Measurements from ENCODE around the gene FKRP. TPM values are rescaled to one million over a fixed set of nuclear protein-coding genes. Genes with fewer than 3 reads are reported as not detected.

The FKRP gene
- total and polyA plus RNA-seq, 8 donors = 6.0 to 76.3 (median 9.7) TPM

DNA sequence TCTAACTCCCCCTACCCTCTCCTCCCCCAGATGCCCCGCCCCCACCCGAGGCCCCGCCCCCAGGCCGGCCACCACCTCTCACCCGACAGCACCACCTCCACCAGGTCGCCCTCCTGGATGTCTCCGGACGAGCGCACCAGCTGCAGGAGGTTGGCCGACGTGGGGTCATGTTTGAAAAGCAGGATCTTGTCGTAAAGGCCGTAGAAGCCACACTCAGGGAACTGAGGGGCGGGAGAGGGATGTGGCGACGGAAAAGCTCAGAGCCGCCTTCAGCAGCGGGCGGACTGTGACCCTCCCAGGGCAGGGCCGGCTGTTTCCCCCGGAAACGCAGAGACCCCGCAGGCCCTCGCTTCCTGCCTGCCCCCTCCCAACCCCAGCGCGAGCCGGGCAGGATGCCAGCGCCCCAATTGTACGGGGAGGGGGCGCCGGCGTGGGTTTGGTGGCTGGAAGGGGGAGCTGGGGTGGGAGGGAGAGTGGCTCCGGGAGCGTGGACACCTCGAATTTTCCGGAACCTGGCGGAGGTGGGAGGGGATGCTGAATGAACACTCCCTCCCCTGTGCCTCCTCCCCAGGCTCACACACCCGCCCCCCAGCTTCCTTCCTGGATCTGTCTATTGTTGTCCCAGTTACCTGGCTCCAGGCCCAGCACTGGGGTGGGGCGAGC, 31.9 kb upstream of the FKRP start:
- Histone ChIP-seq H3K4me3 (peak overlapping the region; percentile 69 to 76 (median 74)), H3K27me3 (no peaks in the 10 kb centered on the region), H3K27ac (peak overlapping the region; percentile 89 to 93 (median 92)), H3K4me1 (peaks cover 19 to 44% (median 42%) of the 10 kb centered on the region in 4 donors), H3K36me3 (peaks cover 20 to 33% (median 26%) of the 10 kb centered on the region in 4 donors), H3K9me3 (no peaks in the 10 kb centered on the region)
- peak; percentile 94 to 97 for DNase-seq
- 0 to 1% (median 1%) methylated on average over 26 to 39 of the region's 39 CpGs for WGBS, 5 donors
- TF ChIP-seq EP300 (IDR thresholded peaks at IDR 0.05) (no peak), POLR2A (IDR thresholded peaks at IDR 0.05) (no peak), POLR2AphosphoS5 (IDR thresholded peaks at IDR 0.05) (peak in 2 of 3 donors; percentile 23 to 33)
- intact Hi-C loops (cut with DNase I; ENCODE audit: low total_unique reads) = no loop called here

DNA sequence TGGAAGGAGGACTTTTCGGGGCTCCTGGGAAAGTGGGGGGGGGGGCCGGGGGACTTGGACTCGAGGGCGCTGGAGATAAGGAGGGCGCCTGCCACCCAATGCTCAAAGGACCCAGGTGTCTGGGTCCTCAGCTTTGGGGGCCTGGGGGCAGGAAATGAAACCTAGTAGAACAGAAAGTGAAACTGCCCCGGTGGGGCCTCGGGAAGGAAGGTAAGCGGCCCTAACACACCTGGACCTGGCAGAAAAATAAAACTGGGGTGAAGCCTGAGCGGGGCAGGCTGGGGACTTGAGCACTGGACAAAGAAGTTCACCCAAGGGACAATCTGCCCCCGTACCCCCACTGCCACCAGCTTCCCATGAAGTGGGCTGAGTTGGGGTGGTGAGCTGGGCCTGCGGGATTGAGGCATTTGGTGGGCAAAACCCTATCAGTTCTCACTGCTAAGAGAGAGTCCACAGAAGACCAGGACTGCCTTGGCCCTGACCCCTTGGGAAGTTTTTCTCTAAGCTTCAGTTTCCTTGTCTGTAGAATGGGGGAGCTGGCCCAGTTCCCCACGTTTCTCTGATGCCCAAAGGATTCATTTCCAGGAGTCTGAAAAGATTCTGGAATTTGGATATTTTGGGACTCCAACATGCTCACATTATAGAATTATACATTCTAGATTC, 31.3 kb upstream of the FKRP start:
- WGBS, 5 donors = 2 to 4% (median 3%) methylated on average over 10 to 12 of the region's 12 CpGs
- H3K4me1 ChIP-seq = peaks cover 19 to 51% (median 43%) of the 10 kb centered on the region in 4 donors
- TF ChIP-seq POLR2AphosphoS5 (IDR thresholded peaks at IDR 0.05) (peak in 1 of 3 donors; percentile 1), POLR2A (IDR thresholded peaks at IDR 0.05) (no peak), EP300 (IDR thresholded peaks at IDR 0.05) (no peak)
- peak overlapping the region; percentile 69 to 76 (median 74) for H3K4me3 ChIP-seq
- intact Hi-C loops (cut with DNase I; ENCODE audit: low total_unique reads) = no loop called here
- peak overlapping the region; percentile 89 to 93 (median 92) for H3K27ac ChIP-seq
- no peaks in the 10 kb centered on the region for H3K27me3 ChIP-seq
- H3K9me3 ChIP-seq = no peaks in the 10 kb centered on the region
- no peak for DNase-seq
- H3K36me3 ChIP-seq = peaks cover 13 to 30% (median 24%) of the 10 kb centered on the region in 4 donors

GRCh38 chr19:46715620-46715974, 30.3 kb upstream of the FKRP start:
- DNase-seq = no peak
- WGBS, 5 donors = 8 to 15% (median 11%) methylated on average over 5 to 8 of the region's 8 CpGs
- no peak for TF ChIP-seq EP300 (IDR thresholded peaks at IDR 0.05)
- no peak for TF ChIP-seq CTCF (IDR thresholded peaks at IDR 0.05)
- TF ChIP-seq POLR2A (IDR thresholded peaks at IDR 0.05) = no peak
- TF ChIP-seq POLR2AphosphoS5 (IDR thresholded peaks at IDR 0.05) = no peak

GRCh38 chr19:46715975-46716671, 29.7 kb upstream of the FKRP start:
- peak; percentile 39 to 60 for DNase-seq
- Histone ChIP-seq H3K4me1 (peaks cover 19 to 53% (median 43%) of the 10 kb centered on the region in 4 donors), H3K4me3 (peak overlapping the region; percentile 69 to 76 (median 74)), H3K27ac (peak overlapping the region; percentile 75 to 93 (median 91)), H3K9me3 (no peaks in the 10 kb centered on the region), H3K27me3 (no peaks in the 10 kb centered on the region), H3K36me3 (peaks cover 13 to 30% (median 24%) of the 10 kb centered on the region in 4 donors)
- 1 to 2% (median 1%) methylated on average over 24 to 42 of the region's 42 CpGs for WGBS, 5 donors
- no peak for TF ChIP-seq POLR2AphosphoS5 (IDR thresholded peaks at IDR 0.05)
- intact Hi-C loops (cut with DNase I; ENCODE audit: low total_unique reads) = no loop called here

More at GRCh38 chr19:46715620-46715974, 30.3 kb upstream of the FKRP start:
- H3K27ac ChIP-seq = peak overlapping the region; percentile 75 to 93 (median 91)
- intact Hi-C loops (cut with DNase I; ENCODE audit: low total_unique reads) = no loop called here
- H3K4me1 ChIP-seq = peaks cover 19 to 53% (median 43%) of the 10 kb centered on the region in 4 donors
- H3K9me3 ChIP-seq = no peaks in the 10 kb centered on the region
- no peaks in the 10 kb centered on the region for H3K27me3 ChIP-seq
- peak overlapping the region; percentile 69 to 76 (median 74) for H3K4me3 ChIP-seq
- peaks cover 12 to 30% (median 24%) of the 10 kb centered on the region in 4 donors for H3K36me3 ChIP-seq

DNA sequence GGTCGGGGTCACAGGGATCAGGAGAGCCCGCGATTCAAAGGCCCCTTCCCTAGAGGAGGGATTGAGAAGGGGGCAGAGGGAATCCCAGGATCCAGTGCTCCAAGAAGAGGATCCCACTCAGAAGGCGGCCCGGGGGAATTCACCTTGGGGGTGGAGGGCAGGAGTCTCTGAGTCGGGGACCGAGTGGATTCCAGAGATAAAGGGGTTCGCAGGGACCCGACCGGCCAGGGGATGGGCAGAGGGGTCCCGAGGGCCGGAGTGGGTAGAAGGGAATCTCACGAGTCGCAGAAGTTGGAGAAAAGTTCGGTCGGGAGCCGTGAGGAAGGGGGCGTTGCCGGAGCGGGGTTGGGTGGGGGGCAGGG, 29.2 kb upstream of the FKRP start:
- peak overlapping the region; percentile 75 to 93 (median 91) for H3K27ac ChIP-seq
- intact Hi-C loops (cut with DNase I; ENCODE audit: low total_unique reads) = no loop called here
- no peak for DNase-seq
- no peaks in the 10 kb centered on the region for H3K9me3 ChIP-seq
- H3K4me3 ChIP-seq = peak overlapping the region; percentile 69 to 76 (median 74)
- WGBS, 5 donors = 0 to 1% (median 0%) methylated on average over 14 to 20 of the region's 20 CpGs
- no peak for TF ChIP-seq EP300 (IDR thresholded peaks at IDR 0.05)
- TF ChIP-seq POLR2AphosphoS5 (IDR thresholded peaks at IDR 0.05) = no peak
- TF ChIP-seq CTCF (IDR thresholded peaks at IDR 0.05) = no peak
- no peak for TF ChIP-seq POLR2A (IDR thresholded peaks at IDR 0.05)
- H3K36me3 ChIP-seq = peaks cover 16 to 30% (median 25%) of the 10 kb centered on the region in 4 donors
- peaks cover 19 to 53% (median 43%) of the 10 kb centered on the region in 4 donors for H3K4me1 ChIP-seq
- H3K27me3 ChIP-seq = no peaks in the 10 kb centered on the region

All from stomach (tissue), 9 donors.